Coronary artery (tissue), 2 donors: ENCODE data around the gene CSRNP2.

Experiments
- DNase-seq: peaks from one replicate; pipeline ENCODE4 v3.0.0-alpha.2; 2017; ENCODE audit warnings: low spot score
- H3K27ac ChIP-seq, 2 donors: fragments of 200-600 bp; sonication (generic); one replicate each; pipeline ENCODE4 v1.5.1; 2016 to 2019
- H3K4me3 ChIP-seq: fragments of 200-600 bp; sonication (generic); 2 replicates; pipeline ENCODE4 v1.5.1; 2016; ENCODE audit warnings: mild to moderate bottlenecking, moderate library complexity
- TF ChIP-seq, protein P1 (sequence below): fragments of 200-600 bp; sonication (generic); IDR thresholded peaks from one replicate; pipeline ENCODE4 v1.5.1; 2019; ENCODE audit warnings: antibody characterized with exemption

The CSRNP2 gene

DNA sequence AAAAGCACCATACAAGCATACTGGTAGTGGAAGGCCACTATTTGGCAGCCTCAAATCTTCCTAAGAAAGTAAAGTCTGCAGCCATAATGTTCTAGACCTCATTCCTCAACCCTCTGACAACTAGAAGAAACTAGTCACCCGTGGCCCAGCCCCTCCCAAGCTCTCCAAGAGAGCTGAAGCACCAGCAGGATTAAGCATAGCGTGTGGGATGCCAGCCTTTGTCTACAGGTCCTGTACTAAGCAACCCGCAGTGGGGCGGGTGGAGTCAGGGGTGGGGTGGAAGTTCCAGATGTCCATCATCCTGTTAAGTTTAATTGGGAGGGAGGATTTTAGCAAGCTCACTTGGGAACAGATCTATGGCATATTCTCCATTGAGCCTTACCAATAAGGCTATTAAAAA, 71.4 kb downstream of the CSRNP2 start:
- no peak for DNase-seq
- Histone ChIP-seq H3K4me3 (no peak overlapping the region), H3K27ac (no peak overlapping the region)
- TF ChIP-seq, protein P1, sequence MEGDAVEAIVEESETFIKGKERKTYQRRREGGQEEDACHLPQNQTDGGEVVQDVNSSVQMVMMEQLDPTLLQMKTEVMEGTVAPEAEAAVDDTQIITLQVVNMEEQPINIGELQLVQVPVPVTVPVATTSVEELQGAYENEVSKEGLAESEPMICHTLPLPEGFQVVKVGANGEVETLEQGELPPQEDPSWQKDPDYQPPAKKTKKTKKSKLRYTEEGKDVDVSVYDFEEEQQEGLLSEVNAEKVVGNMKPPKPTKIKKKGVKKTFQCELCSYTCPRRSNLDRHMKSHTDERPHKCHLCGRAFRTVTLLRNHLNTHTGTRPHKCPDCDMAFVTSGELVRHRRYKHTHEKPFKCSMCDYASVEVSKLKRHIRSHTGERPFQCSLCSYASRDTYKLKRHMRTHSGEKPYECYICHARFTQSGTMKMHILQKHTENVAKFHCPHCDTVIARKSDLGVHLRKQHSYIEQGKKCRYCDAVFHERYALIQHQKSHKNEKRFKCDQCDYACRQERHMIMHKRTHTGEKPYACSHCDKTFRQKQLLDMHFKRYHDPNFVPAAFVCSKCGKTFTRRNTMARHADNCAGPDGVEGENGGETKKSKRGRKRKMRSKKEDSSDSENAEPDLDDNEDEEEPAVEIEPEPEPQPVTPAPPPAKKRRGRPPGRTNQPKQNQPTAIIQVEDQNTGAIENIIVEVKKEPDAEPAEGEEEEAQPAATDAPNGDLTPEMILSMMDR, result no peak
